ENCODE data around the gene IQGAP2.

The IQGAP2 gene

GRCh38 chr5:76451031-76451701, 48.1 kb downstream of the IQGAP2 start:
- no peak for DNase-seq

- no peak for DNase-seq
Measured at GRCh38 chr5:76455531-76456133, 52.5 kb downstream of the IQGAP2 start.

GRCh38 chr5:76456258-76456657, 53.2 kb downstream of the IQGAP2 start:
- no peak for DNase-seq

- no peak for DNase-seq
Measured at GRCh38 chr5:76457674-76458485, 54.8 kb downstream of the IQGAP2 start.

- DNase-seq: no peak
Measured at GRCh38 chr5:76458486-76458830, 55.4 kb downstream of the IQGAP2 start.

GRCh38 chr5:76460104-76460503, 57.0 kb downstream of the IQGAP2 start:
- DNase-seq: no peak

GRCh38 chr5:76462097-76462667, 59.1 kb downstream of the IQGAP2 start:
- no peak for DNase-seq

GRCh38 chr5:76467216-76467615, 64.1 kb downstream of the IQGAP2 start:
- no peak for DNase-seq

GRCh38 chr5:76468635-76469425, 65.7 kb downstream of the IQGAP2 start:
- no peak for DNase-seq

GRCh38 chr5:76469656-76470290, 66.7 kb downstream of the IQGAP2 start:
- no peak for DNase-seq

- DNase-seq: no peak
Measured at GRCh38 chr5:76470976-76471375, 67.9 kb downstream of the IQGAP2 start.

GRCh38 chr5:76471406-76471805, 68.3 kb downstream of the IQGAP2 start:
- no peak for DNase-seq

- no peak for DNase-seq
Measured at GRCh38 chr5:76471987-76472334, 68.9 kb downstream of the IQGAP2 start.

GRCh38 chr5:76472335-76473008, 69.4 kb downstream of the IQGAP2 start:
- DNase-seq: no peak

GRCh38 chr5:76473009-76473336, 69.9 kb downstream of the IQGAP2 start:
- no peak for DNase-seq

GRCh38 chr5:76473661-76474060, 70.6 kb downstream of the IQGAP2 start:
- no peak for DNase-seq

GRCh38 chr5:76474377-76474776, 71.3 kb downstream of the IQGAP2 start:
- DNase-seq: no peak

GRCh38 chr5:76475385-76475784, 72.3 kb downstream of the IQGAP2 start:
- DNase-seq: no peak

GRCh38 chr5:76475936-76476335, 72.9 kb downstream of the IQGAP2 start:
- no peak for DNase-seq

GRCh38 chr5:76476474-76477038, 73.5 kb downstream of the IQGAP2 start:
- no peak for DNase-seq

GRCh38 chr5:76477061-76477460, 74.0 kb downstream of the IQGAP2 start:
- no peak for DNase-seq

- no peak for DNase-seq
Measured at GRCh38 chr5:76477571-76477970, 74.5 kb downstream of the IQGAP2 start.
